ENCODE data around the gene NGRN.

Gene NGRN

DNA sequence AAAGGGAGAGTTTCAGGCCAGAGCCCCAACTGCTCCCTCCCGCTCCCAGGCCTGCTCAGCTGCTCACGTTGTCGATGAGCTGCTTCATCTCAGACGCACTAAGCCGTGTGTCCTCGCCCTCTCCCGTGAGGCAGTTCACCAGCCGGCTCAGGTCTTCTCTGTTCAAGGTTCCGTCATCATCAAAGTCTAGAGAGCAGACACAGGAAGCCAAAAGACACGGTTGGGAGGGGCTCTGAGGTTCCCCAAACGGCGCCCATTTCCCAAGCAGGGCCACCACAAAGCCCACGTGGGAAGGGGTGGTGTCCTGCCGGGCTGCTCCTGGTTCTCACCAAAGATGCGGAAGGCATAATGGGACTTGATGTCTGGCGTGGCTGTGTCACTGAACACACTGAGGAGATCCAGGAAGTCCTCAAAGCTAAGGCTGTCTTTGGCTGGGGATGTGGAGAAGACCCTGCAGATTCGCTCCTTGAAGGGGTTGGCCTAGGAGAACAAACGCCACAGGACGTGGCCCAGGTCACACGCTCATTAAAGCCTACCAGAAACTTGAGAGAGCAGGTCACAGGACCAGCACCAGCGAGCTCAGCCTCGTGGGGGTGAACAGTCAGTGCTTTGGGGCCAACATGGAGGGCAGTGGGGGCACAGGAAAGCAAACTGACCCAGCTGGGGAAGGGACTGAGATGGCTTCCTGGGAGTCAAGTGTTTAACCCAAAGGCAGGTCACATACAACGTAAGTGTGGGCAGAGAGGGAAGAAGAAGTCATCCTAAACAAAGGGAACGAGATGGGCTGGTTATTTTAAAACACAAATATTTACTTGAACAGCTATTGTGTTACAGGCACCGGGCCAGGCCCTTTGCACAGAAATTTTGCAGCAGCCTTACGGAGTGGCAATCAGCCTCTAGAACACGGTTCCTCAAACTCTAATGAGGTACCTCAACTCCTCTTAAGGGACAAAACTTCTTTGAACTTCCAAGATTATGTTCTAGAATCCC, 34.1 kb upstream of the NGRN start:
- no peak overlapping the region; the same call in 1 of the 2 replicates for H3K4me3 ChIP-seq (replicated peaks; ENCODE audit: insufficient read depth, low read length)

GRCh38 chr15:90232196-90232595, 33.3 kb upstream of the NGRN start:
- DNase-seq (ENCODE audit: low read depth in 1 of 2, low spot score in 1 of 2): no peak
- Histone ChIP-seq H3K27me3 (ENCODE audit: insufficient read depth, poor library complexity, severe bottlenecking) (no peaks in the 10 kb centered on the region), H3K4me3 (replicated peaks; ENCODE audit: insufficient read depth, low read length) (peak overlapping the region; percentile 76), H3K27ac (replicated peaks) (no peak overlapping the region; the same call in 1 of the 2 replicates)
- TF ChIP-seq, protein P1, sequence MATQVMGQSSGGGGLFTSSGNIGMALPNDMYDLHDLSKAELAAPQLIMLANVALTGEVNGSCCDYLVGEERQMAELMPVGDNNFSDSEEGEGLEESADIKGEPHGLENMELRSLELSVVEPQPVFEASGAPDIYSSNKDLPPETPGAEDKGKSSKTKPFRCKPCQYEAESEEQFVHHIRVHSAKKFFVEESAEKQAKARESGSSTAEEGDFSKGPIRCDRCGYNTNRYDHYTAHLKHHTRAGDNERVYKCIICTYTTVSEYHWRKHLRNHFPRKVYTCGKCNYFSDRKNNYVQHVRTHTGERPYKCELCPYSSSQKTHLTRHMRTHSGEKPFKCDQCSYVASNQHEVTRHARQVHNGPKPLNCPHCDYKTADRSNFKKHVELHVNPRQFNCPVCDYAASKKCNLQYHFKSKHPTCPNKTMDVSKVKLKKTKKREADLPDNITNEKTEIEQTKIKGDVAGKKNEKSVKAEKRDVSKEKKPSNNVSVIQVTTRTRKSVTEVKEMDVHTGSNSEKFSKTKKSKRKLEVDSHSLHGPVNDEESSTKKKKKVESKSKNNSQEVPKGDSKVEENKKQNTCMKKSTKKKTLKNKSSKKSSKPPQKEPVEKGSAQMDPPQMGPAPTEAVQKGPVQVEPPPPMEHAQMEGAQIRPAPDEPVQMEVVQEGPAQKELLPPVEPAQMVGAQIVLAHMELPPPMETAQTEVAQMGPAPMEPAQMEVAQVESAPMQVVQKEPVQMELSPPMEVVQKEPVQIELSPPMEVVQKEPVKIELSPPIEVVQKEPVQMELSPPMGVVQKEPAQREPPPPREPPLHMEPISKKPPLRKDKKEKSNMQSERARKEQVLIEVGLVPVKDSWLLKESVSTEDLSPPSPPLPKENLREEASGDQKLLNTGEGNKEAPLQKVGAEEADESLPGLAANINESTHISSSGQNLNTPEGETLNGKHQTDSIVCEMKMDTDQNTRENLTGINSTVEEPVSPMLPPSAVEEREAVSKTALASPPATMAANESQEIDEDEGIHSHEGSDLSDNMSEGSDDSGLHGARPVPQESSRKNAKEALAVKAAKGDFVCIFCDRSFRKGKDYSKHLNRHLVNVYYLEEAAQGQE (IDR thresholded peaks at IDR 0.05; ENCODE audit: insufficient replicate concordance, low read depth): no peak
- no peak for TF ChIP-seq GABPA (IDR thresholded peaks at IDR 0.05; ENCODE audit: low read depth)
- no peak for TF ChIP-seq POLR2AphosphoS5 (IDR thresholded peaks at IDR 0.05; ENCODE audit: low read depth)
- no peak for TF ChIP-seq SPI1 (IDR thresholded peaks at IDR 0.05; ENCODE audit: borderline replicate concordance, low read depth)
- TF ChIP-seq, protein P2, sequence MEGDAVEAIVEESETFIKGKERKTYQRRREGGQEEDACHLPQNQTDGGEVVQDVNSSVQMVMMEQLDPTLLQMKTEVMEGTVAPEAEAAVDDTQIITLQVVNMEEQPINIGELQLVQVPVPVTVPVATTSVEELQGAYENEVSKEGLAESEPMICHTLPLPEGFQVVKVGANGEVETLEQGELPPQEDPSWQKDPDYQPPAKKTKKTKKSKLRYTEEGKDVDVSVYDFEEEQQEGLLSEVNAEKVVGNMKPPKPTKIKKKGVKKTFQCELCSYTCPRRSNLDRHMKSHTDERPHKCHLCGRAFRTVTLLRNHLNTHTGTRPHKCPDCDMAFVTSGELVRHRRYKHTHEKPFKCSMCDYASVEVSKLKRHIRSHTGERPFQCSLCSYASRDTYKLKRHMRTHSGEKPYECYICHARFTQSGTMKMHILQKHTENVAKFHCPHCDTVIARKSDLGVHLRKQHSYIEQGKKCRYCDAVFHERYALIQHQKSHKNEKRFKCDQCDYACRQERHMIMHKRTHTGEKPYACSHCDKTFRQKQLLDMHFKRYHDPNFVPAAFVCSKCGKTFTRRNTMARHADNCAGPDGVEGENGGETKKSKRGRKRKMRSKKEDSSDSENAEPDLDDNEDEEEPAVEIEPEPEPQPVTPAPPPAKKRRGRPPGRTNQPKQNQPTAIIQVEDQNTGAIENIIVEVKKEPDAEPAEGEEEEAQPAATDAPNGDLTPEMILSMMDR (IDR thresholded peaks at IDR 0.05; ENCODE audit: insufficient read depth, low read length): no peak

More for the DNA sequence above, 34.1 kb upstream of the NGRN start:
- Histone ChIP-seq H3K27me3 (ENCODE audit: insufficient read depth, poor library complexity, severe bottlenecking) (no peaks in the 10 kb centered on the region), H3K27ac (replicated peaks) (peak overlapping the region; percentile 51)
- TF ChIP-seq, protein P2 (IDR thresholded peaks at IDR 0.05; ENCODE audit: insufficient read depth, low read length): no peak
- TF ChIP-seq, protein P1 (IDR thresholded peaks at IDR 0.05; ENCODE audit: insufficient replicate concordance, low read depth): no peak
- no peak for TF ChIP-seq GABPA (IDR thresholded peaks at IDR 0.05; ENCODE audit: low read depth)
- TF ChIP-seq POLR2AphosphoS5 (IDR thresholded peaks at IDR 0.05; ENCODE audit: low read depth): peak; percentile 69
- peak; percentile 57; the same call in 1 of the 2 replicates for TF ChIP-seq SPI1 (IDR thresholded peaks at IDR 0.05; ENCODE audit: borderline replicate concordance, low read depth)
- peak; percentile 91 to 97 for DNase-seq (ENCODE audit: low read depth in 1 of 2, low spot score in 1 of 2)

DNA sequence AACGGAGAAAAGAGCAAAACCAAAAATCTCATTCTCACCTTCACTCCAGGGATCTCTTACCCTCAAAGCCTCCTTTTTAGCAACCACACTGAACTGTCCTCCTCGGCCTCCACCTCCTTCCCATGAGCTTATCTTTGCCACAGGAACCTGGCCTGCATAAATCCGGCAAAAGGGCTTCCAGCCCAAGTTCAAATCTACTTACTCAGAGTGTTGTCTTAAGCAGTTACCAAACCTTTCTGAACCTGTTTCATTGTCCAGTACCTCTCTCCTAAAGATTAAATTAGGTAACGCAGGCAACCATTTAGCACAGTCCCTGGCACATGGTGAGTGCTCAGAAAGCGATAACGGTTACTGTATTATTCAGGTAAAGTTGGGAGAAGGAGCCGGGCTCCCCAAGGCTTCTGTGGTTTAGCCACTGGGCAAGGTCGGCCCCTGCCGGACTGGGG, 32.5 kb upstream of the NGRN start:
- H3K27me3 ChIP-seq (ENCODE audit: insufficient read depth, poor library complexity, severe bottlenecking): no peaks in the 10 kb centered on the region
- peak overlapping the region; percentile 80 for H3K27ac ChIP-seq (replicated peaks)
- H3K4me3 ChIP-seq (replicated peaks; ENCODE audit: insufficient read depth, low read length): peak overlapping the region; percentile 76
- TF ChIP-seq POLR2AphosphoS5 (IDR thresholded peaks at IDR 0.05; ENCODE audit: low read depth) (no peak), GABPA (IDR thresholded peaks at IDR 0.05; ENCODE audit: low read depth) (no peak), SPI1 (IDR thresholded peaks at IDR 0.05; ENCODE audit: borderline replicate concordance, low read depth) (no peak)
- TF ChIP-seq, protein P2 (IDR thresholded peaks at IDR 0.05; ENCODE audit: insufficient read depth, low read length): no peak
- TF ChIP-seq, protein P1 (IDR thresholded peaks at IDR 0.05; ENCODE audit: insufficient replicate concordance, low read depth): no peak
- DNase-seq (ENCODE audit: low read depth in 1 of 2, low spot score in 1 of 2): peak in 1 of 2 experiments; percentile 10

Measured in HL-60 (cell line).